Testis (tissue), 3 donors: ENCODE results near the gene EIF3K. TPM values are rescaled to one million over a fixed set of nuclear protein-coding genes. Genes with fewer than 3 reads are reported as not detected.

Experiments used
- DNase-seq: peaks from one replicate; pipeline ENCODE4 v3.0.0-alpha.2; 2019
- H3K27ac ChIP-seq, 2 donors: fragments of 200-600 bp; sonication (generic); one replicate each; pipeline ENCODE4 v1.5.1; 2019
- H3K27me3 ChIP-seq: fragments of 200-600 bp; sonication (generic); one replicate; pipeline ENCODE4 v1.5.1; 2019
- H3K36me3 ChIP-seq: fragments of 200-600 bp; sonication (generic); one replicate; pipeline ENCODE4 v1.5.1; 2017; ENCODE audit warnings: low read depth; ENCODE audit errors: missing control alignments
- H3K4me1 ChIP-seq: fragments of 200-600 bp; sonication (generic); one replicate; pipeline ENCODE4 v1.5.1; 2019
- H3K4me3 ChIP-seq, 2 donors: fragments of 200-600 bp; sonication (generic); one replicate each; pipeline ENCODE4 v1.5.1; 2017 to 2019
- H3K9me3 ChIP-seq: fragments of 200-600 bp; sonication (generic); one replicate; pipeline ENCODE4 v1.5.1; 2017
- POLR2A ChIP-seq: fragments of 450-650 bp; IDR thresholded peaks from one replicate; pipeline ENCODE4 v1.6.1; 2017; ENCODE audit warnings: antibody characterized with exemption, mild to moderate bottlenecking, moderate library complexity
- WGBS, 2 donors: methylation state at CpG; one replicate each; pipeline ENCODE4 v1.1.5; 2018; 5-methylcytosine and 5-hydroxymethylcytosine counted together
- intact Hi-C: fragments of 100-400 bp; cut with DNase I; formaldehyde crosslinking; loops from one replicate; pipeline ENCODE4 v1.15.1; 2023; ENCODE audit warnings: low total_unique reads
- polyA plus RNA-seq: library from polyadenylated mRNA; stranded (reverse); fragments of 350-450 nt; fragmentation: Illumina TruSeq; extraction: RNeasy Lipid Tissue Mini Kit (QIAGEN cat#74804); gene quantifications from one replicate; pipeline ENCODE4 v1.2.3, GENCODE V29; 2014; ENCODE audit warnings: low read depth, low replicate concordance; ENCODE audit not compliant: insufficient read depth
- total RNA-seq, 2 donors: library from RNA; depleted of rRNA; stranded (reverse); fragments of >200 nt; gene quantifications; one replicate each; pipeline ENCODE4 v1.2.3, GENCODE V29; 2016
- TF ChIP-seq, protein P1 (sequence below), 3 experiments: fragments of 450-650 bp in 2 of 3; fragments of 200-600 bp in 1 of 3; sonication (generic) in 1 of 3; IDR thresholded peaks; one replicate each; pipeline ENCODE4 v1.5.1; 2016 to 2019; ENCODE audit warnings: antibody characterized with exemption in 3 of 3, mild to moderate bottlenecking in 2 of 3, moderate library complexity in 1 of 3

Gene EIF3K
- total and polyA plus RNA-seq, 3 donors from 2014 or later, result 195 to 235 (median 201) TPM

DNA sequence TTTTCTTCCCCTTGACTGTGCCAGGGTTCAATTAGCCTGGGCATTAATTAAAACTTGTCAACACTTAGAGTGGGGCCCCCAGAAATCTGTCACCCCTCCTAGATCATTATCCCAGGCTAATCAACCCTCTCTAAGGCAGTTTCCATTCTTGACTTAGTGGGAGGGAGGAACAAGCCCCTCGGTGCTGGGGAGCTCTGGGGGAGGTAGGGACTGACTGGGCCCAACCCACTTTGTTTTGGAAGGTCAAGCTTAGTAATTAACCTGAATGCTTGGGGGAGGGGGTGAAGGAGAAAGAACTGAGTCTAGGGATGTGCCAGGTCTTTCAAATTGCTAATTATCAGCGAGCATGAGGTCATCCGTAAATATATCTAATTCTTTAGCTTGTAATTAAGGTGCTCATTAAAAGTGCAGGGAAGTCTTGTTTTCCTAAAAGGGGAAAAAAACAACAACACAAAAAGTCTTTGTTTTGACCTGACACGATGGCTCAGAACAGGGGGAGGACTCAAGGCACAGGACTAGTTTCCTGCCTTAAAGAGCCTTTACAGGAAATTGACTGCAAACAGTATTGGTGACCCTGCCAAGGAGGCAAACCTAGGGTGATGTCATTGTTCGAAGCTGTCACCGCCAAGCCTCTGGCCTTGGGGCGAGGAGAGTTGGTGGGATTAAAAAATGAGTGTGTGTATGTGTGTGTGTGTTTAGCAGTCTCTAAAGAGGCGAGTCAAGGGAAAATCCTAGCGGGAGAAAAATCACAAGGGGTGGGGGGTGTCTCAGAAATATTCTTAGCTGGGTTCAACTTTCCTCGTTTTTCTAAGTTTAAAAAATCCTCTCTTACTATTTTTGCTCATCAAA, 47.9 kb downstream of the EIF3K start:
- intact Hi-C loops, result no loop called here
- no peak for TF ChIP-seq POLR2A
- TF ChIP-seq, protein P1, sequence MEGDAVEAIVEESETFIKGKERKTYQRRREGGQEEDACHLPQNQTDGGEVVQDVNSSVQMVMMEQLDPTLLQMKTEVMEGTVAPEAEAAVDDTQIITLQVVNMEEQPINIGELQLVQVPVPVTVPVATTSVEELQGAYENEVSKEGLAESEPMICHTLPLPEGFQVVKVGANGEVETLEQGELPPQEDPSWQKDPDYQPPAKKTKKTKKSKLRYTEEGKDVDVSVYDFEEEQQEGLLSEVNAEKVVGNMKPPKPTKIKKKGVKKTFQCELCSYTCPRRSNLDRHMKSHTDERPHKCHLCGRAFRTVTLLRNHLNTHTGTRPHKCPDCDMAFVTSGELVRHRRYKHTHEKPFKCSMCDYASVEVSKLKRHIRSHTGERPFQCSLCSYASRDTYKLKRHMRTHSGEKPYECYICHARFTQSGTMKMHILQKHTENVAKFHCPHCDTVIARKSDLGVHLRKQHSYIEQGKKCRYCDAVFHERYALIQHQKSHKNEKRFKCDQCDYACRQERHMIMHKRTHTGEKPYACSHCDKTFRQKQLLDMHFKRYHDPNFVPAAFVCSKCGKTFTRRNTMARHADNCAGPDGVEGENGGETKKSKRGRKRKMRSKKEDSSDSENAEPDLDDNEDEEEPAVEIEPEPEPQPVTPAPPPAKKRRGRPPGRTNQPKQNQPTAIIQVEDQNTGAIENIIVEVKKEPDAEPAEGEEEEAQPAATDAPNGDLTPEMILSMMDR (IDR thresholded peaks at IDR 0.05), result no peak
- H3K27me3 ChIP-seq, result no peaks in the 10 kb centered on the region
- WGBS, 2 donors, result 32 to 47% methylated on average over 10 of the region's 10 CpGs
- H3K36me3 ChIP-seq, result no peaks in the 10 kb centered on the region
- no peak overlapping the region for H3K4me3 ChIP-seq
- H3K9me3 ChIP-seq, result no peaks in the 10 kb centered on the region
- H3K4me1 ChIP-seq, result peaks cover 68% of the 10 kb centered on the region
- DNase-seq, result no peak
- peak overlapping the region; percentile 70 to 82 for H3K27ac ChIP-seq

DNA sequence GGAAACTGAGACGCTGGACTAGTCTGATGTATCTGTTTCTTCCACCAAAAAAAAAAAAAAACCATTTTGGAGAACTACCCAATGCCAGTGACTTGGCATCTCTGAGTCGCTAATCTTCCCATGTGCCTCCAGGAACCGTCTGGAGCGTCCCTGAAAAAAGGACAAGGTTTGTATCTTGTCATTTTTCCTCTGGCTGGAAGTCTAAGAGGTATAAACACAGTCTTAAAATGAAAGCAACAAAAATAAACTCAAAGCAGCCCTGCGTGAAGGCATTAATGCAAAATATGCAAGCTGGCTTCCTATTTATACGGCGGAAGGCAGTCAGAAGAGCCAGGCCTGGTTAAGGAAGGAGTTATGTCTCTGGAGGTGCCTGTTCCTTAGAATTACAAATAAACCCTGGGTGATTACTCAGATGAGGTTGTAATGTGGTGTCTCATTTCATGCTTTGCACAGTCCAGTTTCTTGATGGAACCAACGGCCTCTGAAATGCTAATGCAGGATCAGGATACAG, 48.7 kb downstream of the EIF3K start:
- H3K4me3 ChIP-seq, result no peak overlapping the region
- no peak for DNase-seq

DNA sequence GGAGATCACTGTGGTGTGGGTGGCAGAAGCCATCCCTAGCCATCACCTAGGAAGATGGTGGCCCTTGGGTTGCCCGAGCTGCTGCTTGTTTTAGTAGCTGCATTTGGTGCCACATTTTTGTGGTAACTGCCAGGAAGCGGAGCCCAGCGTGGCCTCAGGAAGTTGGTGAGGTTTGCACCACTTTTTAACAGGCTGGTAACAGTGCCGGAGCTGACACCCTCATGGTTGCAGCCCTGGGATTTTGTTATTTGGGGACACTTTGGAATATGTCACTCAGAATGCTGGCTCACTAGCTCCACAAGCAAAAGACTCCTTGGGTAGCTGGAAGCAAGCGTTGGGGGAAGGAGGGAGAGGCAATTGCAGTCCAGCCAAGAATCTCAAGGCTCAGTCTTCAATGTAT, 50.6 kb downstream of the EIF3K start:
- Histone ChIP-seq H3K4me3 (no peak overlapping the region), H3K4me1 (peaks cover 45% of the 10 kb centered on the region), H3K36me3 (no peaks in the 10 kb centered on the region), H3K9me3 (no peaks in the 10 kb centered on the region), H3K27ac (peak overlapping the region in 1 of 2 donors; percentile 41), H3K27me3 (no peaks in the 10 kb centered on the region)
- intact Hi-C loops, result no loop called here
- WGBS, 2 donors, result 61 to 84% methylated on average over 5 of the region's 5 CpGs
- TF ChIP-seq, protein P1 (IDR thresholded peaks at IDR 0.05), result no peak
- no peak for TF ChIP-seq POLR2A
- DNase-seq, result no peak

More for the DNA sequence above, 48.7 kb downstream of the EIF3K start:
- Histone ChIP-seq H3K27ac (peak overlapping the region; percentile 5 to 82), H3K4me1 (peaks cover 63% of the 10 kb centered on the region), H3K27me3 (no peaks in the 10 kb centered on the region), H3K36me3 (no peaks in the 10 kb centered on the region), H3K9me3 (no peaks in the 10 kb centered on the region)
- TF ChIP-seq, protein P1 (IDR thresholded peaks at IDR 0.05), result no peak
- TF ChIP-seq POLR2A, result no peak
- intact Hi-C loops, result no loop called here
- 34 to 43% methylated on average over 8 of the region's 8 CpGs for WGBS, 2 donors

DNA sequence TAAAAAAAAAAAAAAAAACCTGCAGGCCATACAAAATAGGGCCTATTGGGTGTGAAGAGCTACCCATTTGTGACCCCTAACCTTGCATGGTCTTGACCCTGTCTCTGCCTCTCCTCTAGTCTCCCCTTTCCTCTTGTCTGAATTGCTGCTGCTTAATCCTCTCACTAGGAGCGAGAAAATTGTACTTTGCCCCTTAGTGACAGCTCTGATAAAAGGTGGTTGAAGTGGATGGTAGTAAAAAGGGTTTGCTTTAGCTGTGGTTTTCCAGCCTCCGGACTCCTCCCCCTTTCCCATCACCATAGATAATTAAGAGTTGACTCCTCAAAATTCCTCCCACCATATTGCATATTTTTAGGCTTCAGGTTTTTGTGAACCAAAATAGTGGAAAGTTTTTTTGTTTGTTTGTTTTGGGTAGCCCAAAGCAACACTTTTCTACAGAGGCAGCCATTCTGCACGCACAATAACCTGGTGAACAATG, 52.0 kb downstream of the EIF3K start:
- Histone ChIP-seq H3K4me1 (peaks cover 37% of the 10 kb centered on the region), H3K27me3 (no peaks in the 10 kb centered on the region), H3K9me3 (no peaks in the 10 kb centered on the region), H3K27ac (peak overlapping the region; percentile 53 to 77), H3K4me3 (no peak overlapping the region), H3K36me3 (no peaks in the 10 kb centered on the region)
- WGBS, 2 donors, result 53 to 60% methylated on average over 3 of the region's 3 CpGs
- intact Hi-C loops, result no loop called here
- TF ChIP-seq, protein P1 (IDR thresholded peaks at IDR 0.05), result no peak
- TF ChIP-seq POLR2A, result no peak
- DNase-seq, result no peak
